ENCODE measurements around the gene DHFR2. TPM values are rescaled to one million over a fixed set of nuclear protein-coding genes. Genes with fewer than 3 reads are reported as not detected.
"Not testable (repeated sequence)": the region's sequence is repeated elsewhere in the genome, so short reads cannot be mapped to it uniquely, and the experiment has no call there.

Gene DHFR2
- total RNA-seq, 2 donors from 2014 or later: 3.2 to 3.6 TPM

DNA sequence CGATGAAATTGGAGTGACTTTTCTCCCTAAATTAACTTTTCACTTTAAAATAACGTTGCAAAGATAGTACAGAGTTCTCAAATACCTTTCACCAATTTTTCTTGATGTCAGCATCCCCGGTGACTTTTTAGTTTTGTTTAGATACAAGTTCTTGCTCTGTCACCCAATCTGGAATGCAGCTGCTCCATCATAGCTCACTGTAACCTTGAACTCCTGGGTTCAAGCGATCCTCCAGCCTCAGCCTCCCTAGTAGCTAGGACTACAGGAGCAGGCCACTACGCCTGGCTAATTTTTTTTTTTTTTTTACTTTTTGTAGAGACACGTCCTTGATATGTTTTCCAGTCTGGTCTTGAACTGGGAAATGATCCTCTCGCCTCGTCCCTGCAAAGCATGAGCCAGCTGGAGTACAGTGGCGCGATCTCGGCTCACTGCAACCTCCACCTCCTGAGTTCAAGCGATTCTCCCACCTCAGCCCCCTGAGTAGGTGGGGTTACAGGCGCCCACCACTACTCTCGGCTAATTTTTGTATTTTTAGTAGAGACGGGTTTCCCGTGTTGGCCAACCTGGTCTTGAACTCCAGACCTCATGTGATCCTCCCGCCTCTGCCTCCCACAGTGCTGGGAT is 892 bp upstream of the DHFR2 start:
- Histone ChIP-seq H3K9me3 (no peaks in the 10 kb centered on the region), H3K4me1 (peaks cover 0 to 18% of the 10 kb centered on the region in 2 donors), H3K27me3 (no peaks in the 10 kb centered on the region), H3K4me3 (peak overlapping the region; percentile 66 to 73), H3K27ac (peak overlapping the region; percentile 90 to 91), H3K36me3 (peaks cover 5% of the 10 kb centered on the region)
- TF ChIP-seq, protein P1, sequence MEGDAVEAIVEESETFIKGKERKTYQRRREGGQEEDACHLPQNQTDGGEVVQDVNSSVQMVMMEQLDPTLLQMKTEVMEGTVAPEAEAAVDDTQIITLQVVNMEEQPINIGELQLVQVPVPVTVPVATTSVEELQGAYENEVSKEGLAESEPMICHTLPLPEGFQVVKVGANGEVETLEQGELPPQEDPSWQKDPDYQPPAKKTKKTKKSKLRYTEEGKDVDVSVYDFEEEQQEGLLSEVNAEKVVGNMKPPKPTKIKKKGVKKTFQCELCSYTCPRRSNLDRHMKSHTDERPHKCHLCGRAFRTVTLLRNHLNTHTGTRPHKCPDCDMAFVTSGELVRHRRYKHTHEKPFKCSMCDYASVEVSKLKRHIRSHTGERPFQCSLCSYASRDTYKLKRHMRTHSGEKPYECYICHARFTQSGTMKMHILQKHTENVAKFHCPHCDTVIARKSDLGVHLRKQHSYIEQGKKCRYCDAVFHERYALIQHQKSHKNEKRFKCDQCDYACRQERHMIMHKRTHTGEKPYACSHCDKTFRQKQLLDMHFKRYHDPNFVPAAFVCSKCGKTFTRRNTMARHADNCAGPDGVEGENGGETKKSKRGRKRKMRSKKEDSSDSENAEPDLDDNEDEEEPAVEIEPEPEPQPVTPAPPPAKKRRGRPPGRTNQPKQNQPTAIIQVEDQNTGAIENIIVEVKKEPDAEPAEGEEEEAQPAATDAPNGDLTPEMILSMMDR (IDR thresholded peaks at IDR 0.05): no peak
- DNase-seq (ENCODE audit: low spot score): no peak

DNA sequence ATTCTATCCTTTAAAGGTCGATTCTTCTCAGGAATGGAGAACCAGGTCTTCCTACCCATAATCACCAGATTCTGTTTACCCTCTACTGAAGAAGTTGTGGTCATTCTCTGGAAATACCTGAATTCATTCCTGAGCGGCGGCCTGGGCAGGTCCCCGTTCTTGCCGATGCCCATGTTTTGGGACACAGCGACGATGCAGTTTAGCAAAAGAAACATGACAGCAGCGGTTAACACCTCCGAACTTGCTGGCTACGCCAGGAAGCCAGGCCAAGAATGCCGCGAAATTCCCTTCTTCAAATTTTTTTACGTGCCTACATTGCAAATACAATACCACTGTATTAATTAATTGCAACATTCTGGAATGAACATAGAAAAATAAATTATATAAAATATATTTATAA is 1.4 kb downstream of the DHFR2 start:
- H3K27ac ChIP-seq: no peak overlapping the region
- H3K4me1 ChIP-seq: peaks cover 0 to 18% of the 10 kb centered on the region in 2 donors
- no peaks in the 10 kb centered on the region for H3K27me3 ChIP-seq
- H3K36me3 ChIP-seq: no peaks in the 10 kb centered on the region
- TF ChIP-seq, protein P1 (IDR thresholded peaks at IDR 0.05): no peak
- no peak for DNase-seq (ENCODE audit: low spot score)
- no peak overlapping the region for H3K4me3 ChIP-seq
- H3K9me3 ChIP-seq: no peaks in the 10 kb centered on the region

DNA sequence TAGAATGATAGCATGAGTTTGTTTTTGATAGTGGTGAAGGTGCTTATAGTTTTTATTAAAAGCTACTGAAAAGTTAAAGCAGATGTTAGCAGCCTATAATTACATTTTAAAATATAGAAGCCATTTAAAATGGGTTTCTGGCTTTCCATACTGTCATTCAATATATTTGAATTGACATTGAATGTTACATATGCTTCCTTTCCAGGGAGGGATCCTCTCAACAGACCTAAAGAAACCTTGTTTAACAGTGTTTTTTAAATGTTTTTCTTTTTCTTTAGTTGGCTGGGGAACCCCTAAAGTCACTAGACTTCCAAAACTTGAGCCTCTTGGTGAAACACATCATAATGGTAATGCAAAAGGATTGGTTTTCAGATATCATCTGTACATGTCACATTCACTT is 12.2 kb downstream of the DHFR2 start:
- H3K36me3 ChIP-seq: no peaks in the 10 kb centered on the region
- H3K27me3 ChIP-seq: no peaks in the 10 kb centered on the region
- TF ChIP-seq, protein P1 (IDR thresholded peaks at IDR 0.05): no peak
- H3K9me3 ChIP-seq: no peaks in the 10 kb centered on the region
- H3K27ac ChIP-seq: no peak overlapping the region
- DNase-seq (ENCODE audit: low spot score): no peak
- H3K4me3 ChIP-seq: no peak overlapping the region
- no peaks in the 10 kb centered on the region for H3K4me1 ChIP-seq

DNA sequence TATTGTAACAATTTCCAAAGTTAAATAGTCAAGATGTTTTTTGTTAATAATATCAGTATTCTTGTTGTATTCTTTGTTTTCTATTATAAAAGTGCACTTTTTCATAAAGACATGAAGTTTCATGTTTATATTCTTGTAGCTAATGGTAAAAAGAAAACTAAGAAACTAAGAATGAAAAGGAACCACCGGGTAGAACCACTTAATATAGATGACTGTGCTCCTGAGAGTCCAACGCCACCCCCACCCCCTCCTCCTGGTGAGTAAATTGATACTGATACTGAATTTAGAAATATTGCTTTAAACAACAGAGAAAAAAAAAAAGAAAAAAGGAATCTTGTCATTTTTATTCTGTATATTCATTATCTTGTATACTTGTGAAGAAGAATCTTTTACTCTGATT is 13.4 kb downstream of the DHFR2 start:
- H3K27me3 ChIP-seq: no peaks in the 10 kb centered on the region
- TF ChIP-seq, protein P1 (IDR thresholded peaks at IDR 0.05): no peak

DNA sequence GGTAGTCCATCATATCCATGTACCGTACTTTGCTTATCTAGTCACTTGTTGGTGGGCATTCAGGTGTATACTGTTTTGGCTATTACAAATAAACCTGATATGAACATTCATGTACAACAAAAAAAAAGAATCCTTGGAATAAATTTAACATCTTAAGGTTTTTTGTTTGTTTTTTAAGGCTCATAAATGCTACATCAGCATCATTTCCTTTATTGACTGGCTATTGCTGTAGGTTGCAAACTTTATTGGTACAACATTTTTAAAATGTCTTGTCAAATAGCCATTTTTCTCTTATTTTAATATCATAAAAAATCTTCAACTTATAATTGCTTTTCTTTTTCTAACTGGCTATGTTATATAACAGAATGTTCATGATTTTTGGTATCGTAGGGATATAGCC is 16.2 kb downstream of the DHFR2 start:
- no peak for DNase-seq (ENCODE audit: low spot score)
- TF ChIP-seq, protein P1 (IDR thresholded peaks at IDR 0.05): no peak
- Histone ChIP-seq H3K9me3 (no peaks in the 10 kb centered on the region), H3K36me3 (peaks cover 9% of the 10 kb centered on the region), H3K4me3 (no peak overlapping the region), H3K4me1 (no peaks in the 10 kb centered on the region), H3K27me3 (no peaks in the 10 kb centered on the region), H3K27ac (no peak overlapping the region)

More for the DNA sequence above, 13.4 kb downstream of the DHFR2 start:
- H3K4me1 ChIP-seq: no peaks in the 10 kb centered on the region
- peaks cover 2% of the 10 kb centered on the region for H3K36me3 ChIP-seq
- H3K9me3 ChIP-seq: no peaks in the 10 kb centered on the region
- DNase-seq (ENCODE audit: low spot score): no peak
- no peak overlapping the region for H3K4me3 ChIP-seq
- H3K27ac ChIP-seq: no peak overlapping the region

DNA sequence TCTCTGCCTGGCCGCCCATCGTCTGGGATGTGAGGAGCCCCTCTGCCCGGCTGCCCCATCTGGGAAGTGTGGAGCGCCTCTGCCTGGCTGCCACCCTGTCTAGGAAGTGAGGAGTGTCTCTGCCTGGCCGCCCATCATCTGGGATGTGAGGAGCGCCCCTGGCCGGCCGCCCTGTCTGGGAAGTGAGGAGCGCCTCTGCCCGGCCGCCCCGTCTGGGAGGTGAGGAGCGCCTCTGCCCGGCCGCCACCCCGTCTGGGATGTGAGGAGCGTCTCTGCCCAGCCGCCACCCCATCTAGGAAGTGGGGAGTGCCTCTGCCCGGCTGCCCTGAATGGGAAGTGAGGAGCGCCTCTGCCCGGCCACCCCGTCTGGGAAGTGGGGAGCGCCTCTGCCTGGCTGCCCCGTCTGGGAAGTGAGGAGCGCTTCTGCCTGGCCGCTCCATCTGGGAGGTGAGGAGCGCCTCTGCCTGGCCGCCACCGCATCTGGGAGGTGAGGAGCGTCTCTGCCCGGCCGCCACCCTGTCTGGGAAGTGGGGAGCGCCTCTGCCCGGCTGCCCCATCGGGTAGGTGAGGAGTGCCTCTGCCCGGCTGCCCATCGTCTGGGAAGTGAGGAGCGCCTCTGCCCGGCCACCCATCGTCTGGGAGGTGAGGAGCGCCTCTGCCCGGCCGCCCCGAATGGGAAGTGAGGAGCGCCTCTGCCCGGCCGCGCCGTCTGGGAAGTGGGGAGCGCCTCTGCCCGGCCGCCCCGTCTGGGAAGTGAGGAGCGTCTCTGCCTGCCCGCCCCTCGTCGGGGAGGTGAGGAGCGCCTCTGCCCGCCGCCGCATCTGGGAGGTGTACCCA is 18.4 kb downstream of the DHFR2 start:
- not testable (repeated sequence) for H3K36me3 ChIP-seq; H3K27ac ChIP-seq; H3K9me3 ChIP-seq; H3K27me3 ChIP-seq; H3K4me1 ChIP-seq; H3K4me3 ChIP-seq; DNase-seq (ENCODE audit: low spot score)
